Lung (tissue), 12 donors: Measurements from ENCODE around the gene ZNF174. TPM values are rescaled to one million over a fixed set of nuclear protein-coding genes. Genes with fewer than 3 reads are reported as not detected.

Experiments
- ATAC-seq: fragments of 200-7000 bp; cut with Tn5 transposase; one replicate; pipeline ENCODE4 v1.9.1; 2020; ENCODE audit warnings: moderate number of reproducible peaks; ENCODE audit not compliant: insufficient read depth, low FRiP score
- DNase-seq, 3 donors: peaks; one replicate each; pipeline ENCODE4 v3.0.0-alpha.2; 2013 to 2017
- H3K27ac ChIP-seq, 2 donors: one replicate each; pipeline ENCODE4 v1.5.1; 2013; ENCODE audit warnings: mild to moderate bottlenecking in 2 of 2, moderate library complexity in 2 of 2, control low read depth in 1 of 2, inconsistent platforms in 1 of 2, low read depth in 1 of 2, low read length in 1 of 2
- H3K27me3 ChIP-seq, 3 donors: one replicate each; pipeline ENCODE4 v1.5.1; 2013; ENCODE audit warnings: low read length in 2 of 3; ENCODE audit not compliant: control insufficient read depth in 3 of 3, insufficient read depth in 3 of 3
- H3K36me3 ChIP-seq, 4 donors: one replicate each; pipeline ENCODE4 v1.5.1; 2013; ENCODE audit warnings: low read length in 4 of 4, mild to moderate bottlenecking in 1 of 4, moderate library complexity in 1 of 4; ENCODE audit not compliant: control insufficient read depth in 4 of 4, insufficient read depth in 4 of 4
- H3K4me1 ChIP-seq, 5 donors: one replicate each; pipeline ENCODE4 v1.5.1; 2013; ENCODE audit warnings: low read length in 5 of 5, mild to moderate bottlenecking in 2 of 5, moderate library complexity in 1 of 5; ENCODE audit not compliant: control insufficient read depth in 5 of 5, insufficient read depth in 5 of 5
- H3K4me3 ChIP-seq: one replicate; pipeline ENCODE4 v1.5.1; 2013; ENCODE audit warnings: mild to moderate bottlenecking, control low read depth, moderate library complexity
- H3K9ac ChIP-seq, 2 donors: one replicate each; pipeline ENCODE4 v1.5.1; 2013; ENCODE audit warnings: low read length in 2 of 2, control low read depth in 1 of 2; ENCODE audit not compliant: insufficient read depth in 1 of 2
- H3K9me3 ChIP-seq, 4 donors: one replicate each; pipeline ENCODE4 v1.5.1; 2013; ENCODE audit warnings: low read length in 3 of 4, mild to moderate bottlenecking in 1 of 4, moderate library complexity in 1 of 4; ENCODE audit not compliant: control insufficient read depth in 4 of 4, insufficient read depth in 3 of 4
- WGBS, 2 donors: extraction: QIAGEN DNeasy Blood & Tissue Kit; methylation state at CpG; one replicate each; pipeline ENCODE4 v1.1.7; 2013; 5-methylcytosine and 5-hydroxymethylcytosine counted together
- polyA plus RNA-seq, 2 donors: library from polyadenylated mRNA; stranded (reverse); fragments of 200-250 nt; gene quantifications; one replicate each; pipeline ENCODE4 v1.2.1, GENCODE V29; 2013
- total RNA-seq, 2 donors: library from RNA; depleted of rRNA in 1 of 2; stranded (reverse); fragments of >200 nt in 1 of 2; gene quantifications; one replicate each; pipeline ENCODE4 v1.2.1, GENCODE V29; 2014 to 2021
- TF ChIP-seq, protein P1 (sequence below): IDR thresholded peaks from 2 replicates; pipeline ENCODE4 v1.5.1; 2012; ENCODE audit warnings: mild to moderate bottlenecking; ENCODE audit errors: control extremely low read depth, extremely low read depth
- donor health status: control.
- donor health status: control.
- donor health status: Bipolar disorder and iron deficiency.
- donor health status: healthy.
- donor health status: DM: yes; HTN: yes; CAD: no.

ZNF174 gene
- total and polyA plus RNA-seq, 4 donors, result 3.1 to 10.6 (median 6.8) TPM

DNA sequence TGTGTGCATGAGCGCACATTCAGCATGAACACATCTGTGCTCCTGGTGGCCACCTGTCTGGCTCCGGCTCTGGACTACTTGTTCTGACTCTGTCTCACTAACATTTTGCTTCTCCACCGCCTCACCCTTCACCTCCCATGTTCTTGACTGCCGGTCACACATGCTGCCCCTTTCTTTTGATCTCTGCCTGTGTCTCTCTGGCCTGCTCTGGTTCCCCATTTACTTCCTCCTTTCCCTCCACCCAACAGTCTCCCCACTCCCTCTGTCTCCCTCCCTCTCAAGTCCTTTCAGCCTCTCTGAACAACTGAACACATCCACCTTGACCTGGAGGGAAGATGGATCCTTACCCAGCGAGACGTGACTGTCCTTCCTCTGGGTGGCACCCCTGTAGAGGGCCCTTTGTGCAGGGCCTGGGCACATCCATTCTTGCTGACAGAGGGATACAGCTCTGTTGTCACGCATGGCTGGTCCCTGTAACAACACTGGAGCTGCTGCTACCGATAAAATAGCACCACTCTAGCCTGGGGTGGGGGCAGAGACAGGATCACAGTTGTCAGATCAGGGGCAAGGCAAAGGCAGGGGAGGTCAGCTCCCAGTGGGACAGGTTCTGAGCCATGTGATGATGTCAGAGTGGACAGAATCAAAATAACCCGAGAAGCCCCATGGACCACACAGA, 11.2 kb upstream of the ZNF174 start:
- TF ChIP-seq, protein P1, sequence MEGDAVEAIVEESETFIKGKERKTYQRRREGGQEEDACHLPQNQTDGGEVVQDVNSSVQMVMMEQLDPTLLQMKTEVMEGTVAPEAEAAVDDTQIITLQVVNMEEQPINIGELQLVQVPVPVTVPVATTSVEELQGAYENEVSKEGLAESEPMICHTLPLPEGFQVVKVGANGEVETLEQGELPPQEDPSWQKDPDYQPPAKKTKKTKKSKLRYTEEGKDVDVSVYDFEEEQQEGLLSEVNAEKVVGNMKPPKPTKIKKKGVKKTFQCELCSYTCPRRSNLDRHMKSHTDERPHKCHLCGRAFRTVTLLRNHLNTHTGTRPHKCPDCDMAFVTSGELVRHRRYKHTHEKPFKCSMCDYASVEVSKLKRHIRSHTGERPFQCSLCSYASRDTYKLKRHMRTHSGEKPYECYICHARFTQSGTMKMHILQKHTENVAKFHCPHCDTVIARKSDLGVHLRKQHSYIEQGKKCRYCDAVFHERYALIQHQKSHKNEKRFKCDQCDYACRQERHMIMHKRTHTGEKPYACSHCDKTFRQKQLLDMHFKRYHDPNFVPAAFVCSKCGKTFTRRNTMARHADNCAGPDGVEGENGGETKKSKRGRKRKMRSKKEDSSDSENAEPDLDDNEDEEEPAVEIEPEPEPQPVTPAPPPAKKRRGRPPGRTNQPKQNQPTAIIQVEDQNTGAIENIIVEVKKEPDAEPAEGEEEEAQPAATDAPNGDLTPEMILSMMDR, result no peak
- Histone ChIP-seq H3K27me3 (no peaks in the 10 kb centered on the region), H3K4me1 (no peaks in the 10 kb centered on the region), H3K27ac (no peak overlapping the region), H3K36me3 (peaks cover 41 to 65% (median 43%) of the 10 kb centered on the region in 4 donors), H3K9me3 (peaks cover 6 to 47% (median 22%) of the 10 kb centered on the region in 4 donors), H3K4me3 (no peak overlapping the region), H3K9ac (no peak overlapping the region)
- ATAC-seq (no peak), DNase-seq (no peak)
- 97 to 98% methylated on average over 9 of the region's 9 CpGs for WGBS, 2 donors

DNA sequence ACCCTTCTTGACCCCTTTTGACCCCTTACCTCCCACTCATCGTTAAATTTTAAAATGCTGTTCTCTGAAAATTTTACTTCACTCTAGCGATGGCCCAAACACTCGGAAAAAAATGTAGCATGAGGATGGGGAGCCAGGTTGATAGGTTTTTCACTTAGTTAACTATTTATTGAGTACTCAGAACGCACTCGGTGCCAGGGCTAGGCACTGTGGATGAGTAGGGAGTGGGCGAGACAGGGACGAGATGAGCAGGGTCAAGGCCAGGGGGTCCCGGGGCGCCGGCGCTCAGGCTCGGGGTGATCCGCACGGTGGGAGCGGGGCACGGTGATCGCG, 603 bp upstream of the ZNF174 start:
- Histone ChIP-seq H3K4me1 (peaks cover 0 to 13% (median 6%) of the 10 kb centered on the region in 5 donors), H3K27ac (peak overlapping the region; percentile 84 to 95), H3K4me3 (peak overlapping the region; percentile 96), H3K9me3 (peaks cover 6 to 36% (median 20%) of the 10 kb centered on the region in 4 donors), H3K36me3 (peaks cover 24 to 54% (median 37%) of the 10 kb centered on the region in 4 donors), H3K9ac (peak overlapping the region; percentile 45 to 68), H3K27me3 (no peaks in the 10 kb centered on the region)
- TF ChIP-seq, protein P1, result no peak
- peak in 1 of 3 donors; percentile 9 for DNase-seq
- no peak for ATAC-seq
- 1% methylated on average over 18 of the region's 18 CpGs for WGBS, 2 donors

- Histone ChIP-seq H3K9me3 (peaks cover 10 to 38% (median 20%) of the 10 kb centered on the region in 4 donors), H3K27ac (peak overlapping the region; percentile 13 to 75), H3K36me3 (peaks cover 14 to 50% (median 38%) of the 10 kb centered on the region in 4 donors), H3K4me1 (peaks cover 0 to 13% (median 6%) of the 10 kb centered on the region in 5 donors), H3K27me3 (no peaks in the 10 kb centered on the region), H3K9ac (peak overlapping the region; percentile 25 to 88), H3K4me3 (peak overlapping the region; percentile 78)
- WGBS, 2 donors, result 35 to 43% methylated on average over 17 of the region's 17 CpGs
- ATAC-seq (no peak), DNase-seq (peak; percentile 20 to 30 (median 23))
- TF ChIP-seq, protein P1, result no peak
Measured at GRCh38 chr16:3401719-3402397, 843 bp downstream of the ZNF174 start.
